ENCODE data around the gene STRIP1.

Gene STRIP1

DNA sequence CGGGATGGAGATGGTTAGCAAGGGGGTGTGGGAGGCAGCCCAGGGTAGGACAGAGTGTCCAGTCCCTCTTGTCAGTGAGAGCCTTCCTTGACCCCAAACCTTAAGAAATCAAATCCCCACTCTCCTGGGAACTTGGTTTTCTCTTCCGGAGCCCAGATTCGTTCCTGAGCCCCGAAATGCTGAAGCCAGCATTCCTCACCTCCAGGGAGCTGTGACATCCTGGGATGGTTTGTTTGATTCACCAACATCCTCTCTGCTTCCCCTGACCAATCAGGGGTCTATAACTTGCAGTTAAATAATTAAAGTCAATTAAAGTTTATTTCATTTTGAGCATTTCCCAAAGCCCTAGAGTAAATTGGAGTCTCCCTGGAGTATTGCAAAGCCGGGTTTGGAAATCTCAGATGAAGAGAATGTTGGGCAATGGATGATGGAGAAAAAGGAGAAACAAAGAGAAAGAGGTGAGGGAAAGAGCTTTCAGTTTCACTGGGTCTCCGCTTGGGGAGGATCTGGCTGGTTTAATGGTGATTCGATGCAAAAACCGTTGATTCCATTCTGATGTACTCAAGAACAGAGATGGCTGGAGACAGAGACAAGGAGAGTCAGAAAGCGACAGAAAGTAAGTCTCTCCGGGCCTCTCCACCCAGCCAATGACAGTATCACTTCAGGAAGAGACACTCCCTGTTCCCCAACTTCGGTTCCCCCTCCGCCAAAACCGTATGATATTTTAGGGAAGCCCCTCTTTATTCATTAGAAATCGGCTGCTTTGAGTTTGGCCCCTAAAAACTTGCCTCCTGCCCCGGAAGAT lies 48.8 kb downstream of the STRIP1 start:
- H3K36me3 ChIP-seq (ENCODE audit: control insufficient read depth, insufficient read depth, low read length): no peaks in the 10 kb centered on the region
- H3K9me3 ChIP-seq (ENCODE audit: control insufficient read depth, low read length): no peaks in the 10 kb centered on the region
- H3K27me3 ChIP-seq (ENCODE audit: control insufficient read depth, insufficient read depth, low read length): peaks cover 41% of the 10 kb centered on the region
- H3K4me3 ChIP-seq (ENCODE audit: low read length): peak overlapping the region; percentile 70
- H3K9ac ChIP-seq (ENCODE audit: low read length): peak overlapping the region; percentile 65
- H3K4me1 ChIP-seq (ENCODE audit: control insufficient read depth, insufficient read depth, low read length): peaks cover 10% of the 10 kb centered on the region

DNA sequence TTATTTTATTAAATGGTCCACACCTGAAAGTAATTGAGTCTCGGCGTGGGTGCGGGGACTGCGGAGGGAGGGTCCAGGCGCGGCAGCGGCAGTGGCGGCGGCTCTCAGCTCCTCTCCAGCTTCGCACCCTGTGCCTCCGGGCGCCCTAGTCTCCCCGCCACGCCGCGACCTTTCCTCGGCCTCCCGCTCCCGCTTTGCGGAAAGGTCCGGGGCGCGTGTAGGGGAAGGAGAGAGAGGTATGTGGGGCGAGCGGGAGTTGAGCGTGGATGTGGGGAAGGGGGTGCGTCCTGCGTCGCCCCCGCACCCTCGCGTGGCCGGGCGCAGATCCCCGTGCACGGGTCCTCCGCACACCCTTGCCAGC lies 49.4 kb downstream of the STRIP1 start:
- Histone ChIP-seq H3K9me3 (ENCODE audit: control insufficient read depth, low read length) (no peaks in the 10 kb centered on the region), H3K27me3 (ENCODE audit: control insufficient read depth, insufficient read depth, low read length) (peaks cover 41% of the 10 kb centered on the region), H3K4me1 (ENCODE audit: control insufficient read depth, insufficient read depth, low read length) (peaks cover 10% of the 10 kb centered on the region), H3K9ac (ENCODE audit: low read length) (peak overlapping the region; percentile 65), H3K36me3 (ENCODE audit: control insufficient read depth, insufficient read depth, low read length) (no peaks in the 10 kb centered on the region), H3K4me3 (ENCODE audit: low read length) (peak overlapping the region; percentile 70)

DNA sequence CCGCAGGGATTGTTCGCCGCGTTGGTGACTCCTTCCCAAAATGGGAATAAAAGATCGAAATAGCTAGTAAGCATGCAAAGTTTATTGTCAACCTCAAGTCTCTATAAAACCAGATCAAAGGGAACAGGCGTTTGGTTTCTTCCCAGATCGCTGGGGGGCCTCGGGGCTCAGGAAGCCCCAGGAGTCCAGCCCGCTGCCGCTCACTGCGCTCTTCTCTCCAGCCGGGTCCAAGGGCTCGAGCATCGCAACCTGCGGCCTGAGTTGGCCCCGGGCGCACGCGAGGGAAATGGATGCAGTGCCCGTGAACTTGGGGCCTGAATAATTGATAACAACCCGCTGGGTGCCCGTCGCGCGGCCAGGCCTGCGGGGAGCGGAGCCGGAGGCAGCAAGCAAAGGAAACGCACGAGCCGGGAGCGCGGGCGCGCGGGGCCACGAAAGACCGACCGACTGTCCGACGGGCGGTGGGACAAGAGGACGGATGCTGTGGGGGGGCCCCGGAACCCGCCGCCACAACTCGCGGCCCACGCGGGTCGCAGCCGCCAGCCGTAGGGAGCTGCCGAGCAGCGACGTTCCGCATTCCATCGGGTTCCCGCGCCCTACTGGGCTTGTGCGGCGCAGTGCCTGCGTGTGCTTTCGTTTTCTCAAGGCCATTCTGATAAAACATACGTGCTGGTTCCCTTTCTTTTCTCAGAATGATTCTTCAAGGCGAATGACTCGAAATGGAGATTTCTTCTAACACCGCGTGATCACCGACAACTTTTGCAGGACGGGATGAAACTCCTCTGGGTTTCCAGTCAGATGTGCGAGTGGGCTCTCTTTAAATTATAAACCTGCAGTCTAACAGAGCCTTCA lies 50.0 kb downstream of the STRIP1 start:
- Histone ChIP-seq H3K9me3 (ENCODE audit: control insufficient read depth, low read length) (no peaks in the 10 kb centered on the region), H3K4me3 (ENCODE audit: low read length) (peak overlapping the region; percentile 70), H3K9ac (ENCODE audit: low read length) (peak overlapping the region; percentile 65), H3K36me3 (ENCODE audit: control insufficient read depth, insufficient read depth, low read length) (no peaks in the 10 kb centered on the region), H3K4me1 (ENCODE audit: control insufficient read depth, insufficient read depth, low read length) (peaks cover 10% of the 10 kb centered on the region), H3K27me3 (ENCODE audit: control insufficient read depth, insufficient read depth, low read length) (peaks cover 41% of the 10 kb centered on the region)

DNA sequence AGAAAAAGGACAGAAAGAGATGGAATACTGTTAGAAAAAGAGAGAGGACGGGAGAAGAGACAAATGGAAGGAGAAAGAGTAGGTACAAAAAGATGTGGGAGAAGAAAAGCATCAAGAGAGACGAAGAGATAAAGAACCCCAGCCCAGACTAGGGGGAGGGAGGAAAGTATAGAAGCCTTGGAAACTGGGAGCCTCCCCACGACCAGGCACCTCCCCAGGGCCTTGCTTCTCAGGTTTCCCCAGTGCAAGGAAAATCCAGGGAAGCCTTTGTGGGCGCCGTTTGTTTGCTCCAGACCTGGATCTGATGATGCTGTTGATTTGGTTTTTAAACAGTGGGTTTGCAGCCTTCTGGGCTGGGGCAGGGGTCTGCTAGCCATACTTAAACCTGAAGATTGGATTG lies 51.2 kb downstream of the STRIP1 start:
- Histone ChIP-seq H3K4me3 (ENCODE audit: low read length) (no peak overlapping the region), H3K27me3 (ENCODE audit: control insufficient read depth, insufficient read depth, low read length) (peaks cover 41% of the 10 kb centered on the region), H3K9ac (ENCODE audit: low read length) (no peak overlapping the region), H3K36me3 (ENCODE audit: control insufficient read depth, insufficient read depth, low read length) (no peaks in the 10 kb centered on the region), H3K4me1 (ENCODE audit: control insufficient read depth, insufficient read depth, low read length) (peaks cover 10% of the 10 kb centered on the region), H3K9me3 (ENCODE audit: control insufficient read depth, low read length) (no peaks in the 10 kb centered on the region)

DNA sequence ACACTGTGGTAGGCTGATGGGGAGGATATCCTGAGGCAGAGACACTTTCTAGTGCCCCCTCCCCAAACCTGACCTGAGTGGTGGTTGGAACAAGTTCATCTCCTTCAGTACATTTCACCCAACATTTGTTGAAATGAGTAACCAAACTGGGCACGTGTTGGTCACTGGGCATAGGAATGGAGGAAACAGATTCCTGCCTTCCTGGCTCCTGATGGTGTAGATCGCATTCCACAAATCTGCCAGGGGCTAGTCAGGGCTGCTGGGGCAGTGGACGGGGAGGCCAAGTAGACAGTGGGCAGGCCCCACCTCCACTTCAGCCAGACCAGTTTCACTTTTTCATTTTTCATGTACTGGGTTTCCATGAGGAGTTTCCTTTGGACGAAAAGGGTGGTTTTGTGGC lies 52.5 kb downstream of the STRIP1 start:
- H3K27me3 ChIP-seq (ENCODE audit: control insufficient read depth, insufficient read depth, low read length): peaks cover 41% of the 10 kb centered on the region
- peaks cover 10% of the 10 kb centered on the region for H3K4me1 ChIP-seq (ENCODE audit: control insufficient read depth, insufficient read depth, low read length)
- no peak overlapping the region for H3K4me3 ChIP-seq (ENCODE audit: low read length)
- no peaks in the 10 kb centered on the region for H3K36me3 ChIP-seq (ENCODE audit: control insufficient read depth, insufficient read depth, low read length)
- H3K9ac ChIP-seq (ENCODE audit: low read length): no peak overlapping the region
- H3K9me3 ChIP-seq (ENCODE audit: control insufficient read depth, low read length): no peaks in the 10 kb centered on the region

DNA sequence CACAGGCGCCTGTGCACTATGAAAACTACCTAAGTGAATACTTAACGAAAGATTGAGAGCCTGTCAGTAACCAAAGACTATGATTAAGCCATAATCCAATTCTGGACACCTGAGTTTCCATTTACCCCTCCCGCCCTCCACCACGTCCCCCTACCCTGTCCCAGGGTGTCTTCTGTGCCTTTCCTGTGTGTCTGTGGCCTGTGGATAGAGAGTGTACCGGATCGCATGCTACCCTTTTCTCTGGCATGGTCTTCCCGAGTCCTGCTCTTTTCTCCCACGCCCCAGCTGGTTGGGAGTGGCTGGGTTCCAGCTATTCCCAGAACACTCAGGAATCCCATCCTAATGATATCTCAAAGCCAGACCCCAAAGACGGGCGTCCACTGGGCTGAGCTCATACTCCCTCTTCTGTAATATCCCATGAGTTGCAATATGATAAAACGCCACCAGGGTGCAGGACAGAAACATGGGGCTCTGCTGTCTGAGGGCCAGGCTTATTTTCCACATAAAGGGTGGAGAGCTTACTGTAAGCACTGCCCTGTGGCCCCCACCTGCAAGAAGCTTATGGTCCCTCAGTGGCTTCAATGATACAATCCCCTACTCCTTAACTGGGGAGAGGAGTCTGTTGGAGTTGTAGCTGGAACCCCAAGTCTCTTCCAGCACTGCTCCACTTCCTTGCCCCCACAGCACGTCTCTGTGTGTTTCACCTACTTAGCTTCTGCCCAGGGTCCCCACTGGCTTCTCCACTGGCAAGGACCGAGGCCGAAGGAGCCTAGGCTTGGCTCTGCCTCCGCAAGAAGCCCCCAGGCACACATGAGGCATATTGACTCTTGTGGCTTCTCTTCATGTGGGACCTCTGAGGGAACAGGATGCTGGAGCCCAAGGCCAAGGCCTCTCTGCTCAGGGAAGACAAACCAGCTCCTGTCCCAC lies 53.7 kb downstream of the STRIP1 start:
- H3K27me3 ChIP-seq (ENCODE audit: control insufficient read depth, insufficient read depth, low read length): peaks cover 31% of the 10 kb centered on the region

DNA sequence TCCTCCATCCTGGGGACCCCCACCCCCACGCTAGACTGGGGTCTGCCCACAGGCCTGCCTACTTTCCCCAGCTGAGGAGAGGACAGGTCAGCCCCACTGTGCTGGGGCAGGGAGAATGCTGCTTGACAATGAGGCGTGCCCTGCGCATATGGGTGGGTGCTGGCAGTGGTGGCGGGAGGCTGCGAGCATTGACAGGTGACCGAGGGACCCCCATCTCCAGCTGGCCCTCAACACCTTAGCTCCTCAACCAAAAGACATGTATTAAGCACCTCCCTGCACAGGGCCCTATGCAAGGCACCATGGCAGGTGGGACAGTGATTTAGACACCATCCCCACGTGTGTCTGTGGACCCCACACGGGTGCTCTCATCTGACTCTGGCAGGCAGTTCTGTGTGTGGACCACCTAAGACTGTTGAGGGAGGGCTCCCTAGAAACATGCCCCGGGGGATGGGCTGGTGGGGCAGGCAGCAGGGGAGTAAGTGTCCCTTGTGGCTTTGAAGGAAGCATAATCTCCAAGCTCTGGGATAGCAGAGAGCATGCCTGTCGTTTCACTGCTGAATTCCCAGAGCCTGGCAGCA lies 54.4 kb downstream of the STRIP1 start:
- H3K4me1 ChIP-seq (ENCODE audit: control insufficient read depth, insufficient read depth, low read length): peaks cover 4% of the 10 kb centered on the region
- no peak overlapping the region for H3K4me3 ChIP-seq (ENCODE audit: low read length)
- H3K9ac ChIP-seq (ENCODE audit: low read length): no peak overlapping the region
- peaks cover 23% of the 10 kb centered on the region for H3K27me3 ChIP-seq (ENCODE audit: control insufficient read depth, insufficient read depth, low read length)
- no peaks in the 10 kb centered on the region for H3K9me3 ChIP-seq (ENCODE audit: control insufficient read depth, low read length)
- H3K36me3 ChIP-seq (ENCODE audit: control insufficient read depth, insufficient read depth, low read length): no peaks in the 10 kb centered on the region

More for the DNA sequence above, 53.7 kb downstream of the STRIP1 start:
- H3K36me3 ChIP-seq (ENCODE audit: control insufficient read depth, insufficient read depth, low read length): no peaks in the 10 kb centered on the region
- no peak overlapping the region for H3K9ac ChIP-seq (ENCODE audit: low read length)
- H3K4me1 ChIP-seq (ENCODE audit: control insufficient read depth, insufficient read depth, low read length): peaks cover 10% of the 10 kb centered on the region
- H3K9me3 ChIP-seq (ENCODE audit: control insufficient read depth, low read length): no peaks in the 10 kb centered on the region
- no peak overlapping the region for H3K4me3 ChIP-seq (ENCODE audit: low read length)

DNA sequence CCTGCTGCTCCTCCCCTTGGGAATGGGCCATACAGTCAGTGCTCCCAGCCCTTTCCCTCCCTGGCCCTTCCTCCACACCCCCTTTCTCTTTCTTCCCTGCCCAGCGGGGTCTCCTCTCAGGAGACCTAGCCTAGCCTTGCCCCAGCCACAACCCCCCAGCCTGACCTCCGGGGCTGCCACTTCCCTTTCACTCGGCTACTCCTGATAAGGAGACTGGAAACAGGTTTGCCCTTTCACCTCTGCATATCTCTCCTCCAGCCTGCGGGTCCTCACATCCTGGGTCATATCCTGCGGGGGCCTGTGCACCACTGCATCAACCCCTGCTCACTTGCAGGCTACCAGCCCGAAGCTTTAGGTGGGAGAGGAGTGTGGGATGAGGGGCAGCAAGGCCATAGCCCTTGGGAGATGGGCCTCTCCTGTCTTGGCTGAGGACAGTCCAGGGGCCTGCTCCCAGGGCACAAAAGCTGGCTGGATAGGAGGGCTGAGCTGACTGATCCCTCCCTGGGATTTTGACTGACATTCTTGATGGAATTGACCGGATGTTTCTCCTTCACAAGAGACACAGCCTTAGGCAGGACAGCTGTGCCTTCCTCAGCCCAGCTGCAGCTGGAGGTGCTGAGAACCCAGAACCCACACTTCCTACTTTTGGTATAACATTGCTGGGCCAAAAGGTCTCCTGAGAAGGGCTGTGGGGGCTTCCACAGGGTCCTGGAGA lies 55.3 kb downstream of the STRIP1 start:
- peaks cover 21% of the 10 kb centered on the region for H3K27me3 ChIP-seq (ENCODE audit: control insufficient read depth, insufficient read depth, low read length)
- H3K9me3 ChIP-seq (ENCODE audit: control insufficient read depth, low read length): no peaks in the 10 kb centered on the region
- no peak overlapping the region for H3K9ac ChIP-seq (ENCODE audit: low read length)
- H3K4me3 ChIP-seq (ENCODE audit: low read length): no peak overlapping the region
- H3K36me3 ChIP-seq (ENCODE audit: control insufficient read depth, insufficient read depth, low read length): no peaks in the 10 kb centered on the region
- H3K4me1 ChIP-seq (ENCODE audit: control insufficient read depth, insufficient read depth, low read length): no peaks in the 10 kb centered on the region

DNA sequence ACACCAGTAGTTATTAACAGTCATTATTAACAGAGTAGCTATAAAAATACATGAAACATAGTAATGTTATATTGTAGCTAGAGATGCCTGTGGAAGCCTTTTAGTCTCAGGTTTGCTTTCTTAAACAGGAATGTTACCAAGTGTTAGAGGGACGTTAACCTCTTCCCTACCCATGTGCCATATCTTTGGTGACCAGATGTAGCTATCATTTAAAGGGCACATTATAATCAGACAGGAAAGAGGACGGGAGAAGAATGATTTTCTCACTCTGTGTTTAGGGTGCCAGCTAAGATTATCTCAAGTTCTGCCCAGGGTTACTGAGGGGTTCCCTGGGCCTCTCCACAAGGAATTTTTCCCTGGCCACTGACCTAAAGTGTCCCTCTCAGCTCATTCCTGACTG lies 57.0 kb downstream of the STRIP1 start:
- Histone ChIP-seq H3K4me1 (ENCODE audit: control insufficient read depth, insufficient read depth, low read length) (no peaks in the 10 kb centered on the region), H3K9me3 (ENCODE audit: control insufficient read depth, low read length) (no peaks in the 10 kb centered on the region), H3K9ac (ENCODE audit: low read length) (no peak overlapping the region), H3K4me3 (ENCODE audit: low read length) (no peak overlapping the region), H3K36me3 (ENCODE audit: control insufficient read depth, insufficient read depth, low read length) (no peaks in the 10 kb centered on the region), H3K27me3 (ENCODE audit: control insufficient read depth, insufficient read depth, low read length) (peaks cover 16% of the 10 kb centered on the region)

DNA sequence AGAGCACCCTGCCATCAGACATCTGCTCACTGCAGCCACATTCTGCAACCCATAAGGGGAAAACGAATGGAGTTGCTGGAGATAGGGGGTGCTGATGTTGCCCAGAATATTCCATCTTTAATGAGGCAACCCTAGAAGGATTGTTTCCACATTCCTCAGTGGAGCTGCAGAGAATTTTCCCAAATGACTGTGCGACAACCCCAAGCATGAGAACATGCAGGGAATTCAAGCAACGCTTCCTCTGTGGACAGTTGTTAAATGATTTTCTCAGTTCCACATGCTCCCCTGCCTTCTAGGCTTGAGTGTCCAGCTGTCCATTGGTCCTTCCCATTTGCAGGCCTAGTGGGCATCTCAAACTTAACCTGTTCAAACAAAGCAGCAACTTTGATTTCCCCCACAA lies 57.4 kb downstream of the STRIP1 start:
- Histone ChIP-seq H3K9ac (ENCODE audit: low read length) (no peak overlapping the region), H3K36me3 (ENCODE audit: control insufficient read depth, insufficient read depth, low read length) (no peaks in the 10 kb centered on the region), H3K4me1 (ENCODE audit: control insufficient read depth, insufficient read depth, low read length) (no peaks in the 10 kb centered on the region), H3K4me3 (ENCODE audit: low read length) (no peak overlapping the region), H3K27me3 (ENCODE audit: control insufficient read depth, insufficient read depth, low read length) (peaks cover 20% of the 10 kb centered on the region), H3K9me3 (ENCODE audit: control insufficient read depth, low read length) (no peaks in the 10 kb centered on the region)

DNA sequence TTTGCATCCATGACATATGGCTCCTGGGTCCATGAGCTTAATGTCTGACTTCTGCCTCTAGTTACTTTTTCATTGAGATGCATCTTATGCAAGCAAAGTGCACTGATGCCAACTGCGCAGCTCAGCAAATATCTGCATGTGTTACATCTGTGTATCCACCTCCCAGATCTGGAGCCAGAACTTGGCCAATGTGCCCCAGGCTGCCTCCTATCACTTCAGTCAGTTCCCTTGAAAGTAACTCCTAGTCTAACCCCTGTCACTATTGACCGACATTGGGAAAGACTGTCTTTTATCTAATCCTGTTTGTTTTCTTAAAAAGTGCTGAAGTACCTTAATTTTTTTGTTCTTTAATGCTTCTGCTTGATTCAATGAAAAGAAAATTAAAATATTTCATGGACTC lies 58.6 kb downstream of the STRIP1 start:
- Histone ChIP-seq H3K9me3 (ENCODE audit: control insufficient read depth, low read length) (no peaks in the 10 kb centered on the region), H3K36me3 (ENCODE audit: control insufficient read depth, insufficient read depth, low read length) (no peaks in the 10 kb centered on the region), H3K4me3 (ENCODE audit: low read length) (no peak overlapping the region), H3K9ac (ENCODE audit: low read length) (no peak overlapping the region), H3K27me3 (ENCODE audit: control insufficient read depth, insufficient read depth, low read length) (peaks cover 16% of the 10 kb centered on the region), H3K4me1 (ENCODE audit: control insufficient read depth, insufficient read depth, low read length) (no peaks in the 10 kb centered on the region)
